Loucy (cell line): ENCODE measurements around the gene GCSH.

Experiments
- H2AFZ ChIP-seq: fragments of 200-600 bp; sonication (generic); 2 replicates; pipeline ENCODE4 v1.6.0; 2016; ENCODE audit warnings: antibody characterized with exemption, mild to moderate bottlenecking, low read length, moderate library complexity
- H3F3A ChIP-seq: fragments of 200-600 bp; 2 replicates; pipeline ENCODE4 v1.6.0; 2016; ENCODE audit warnings: antibody characterized with exemption, low read depth, mild to moderate bottlenecking
- H3K27me3 ChIP-seq: fragments of 200-600 bp; sonication (generic); 2 replicates; pipeline ENCODE4 v1.6.1; 2014; ENCODE audit warnings: low read length, mild to moderate bottlenecking; ENCODE audit not compliant: insufficient read depth, poor library complexity, severe bottlenecking
- H3K36me3 ChIP-seq: fragments of 200-600 bp; sonication (generic); 2 replicates; pipeline ENCODE4 v1.6.1; 2016; ENCODE audit warnings: low read length; ENCODE audit not compliant: insufficient read depth
- H3K4me1 ChIP-seq: fragments of 200-600 bp; sonication (generic); 2 replicates; pipeline ENCODE4 v1.5.1; 2014; ENCODE audit warnings: low read length, mild to moderate bottlenecking; ENCODE audit not compliant: insufficient read depth, poor library complexity, severe bottlenecking
- H3K4me2 ChIP-seq: fragments of 200-600 bp; sonication (generic); 2 replicates; pipeline ENCODE4 v1.6.0; 2014; ENCODE audit warnings: antibody characterized with exemption, low read length, low read depth, mild to moderate bottlenecking; ENCODE audit not compliant: poor library complexity, severe bottlenecking
- H3K4me3 ChIP-seq: fragments of 200-600 bp; sonication (generic); 2 replicates; pipeline ENCODE4 v1.5.1; 2014; ENCODE audit warnings: low read length, mild to moderate bottlenecking, mixed read lengths; ENCODE audit not compliant: poor library complexity, severe bottlenecking
- H3K79me2 ChIP-seq: fragments of 200-600 bp; sonication (generic); 2 replicates; pipeline ENCODE4 v1.6.1; 2014; ENCODE audit warnings: low read length; ENCODE audit not compliant: insufficient read depth
- H3K9ac ChIP-seq: fragments of 200-600 bp; sonication (generic); 2 replicates; pipeline ENCODE4 v1.6.0; 2014; ENCODE audit warnings: mild to moderate bottlenecking, low read depth, low read length, moderate library complexity; ENCODE audit not compliant: poor library complexity, severe bottlenecking
- H3K9me2 ChIP-seq: fragments of 200-600 bp; sonication (generic); replicated peaks from 2 replicates; pipeline ENCODE4 v1.6.1; 2016; ENCODE audit warnings: low read depth, low read length, mixed read lengths
- H3K9me3 ChIP-seq: fragments of 200-600 bp; sonication (generic); 2 replicates; pipeline ENCODE4 v1.6.1; 2014; ENCODE audit warnings: mild to moderate bottlenecking, antibody characterized with exemption, low read length, low read depth; ENCODE audit not compliant: insufficient read depth
- H4K20me1 ChIP-seq: fragments of 200-600 bp; sonication (generic); 2 replicates; pipeline ENCODE4 v1.6.0; 2014; ENCODE audit warnings: antibody characterized with exemption, low read length, mild to moderate bottlenecking; ENCODE audit not compliant: insufficient read depth, poor library complexity, severe bottlenecking
- EZH2phosphoT487 ChIP-seq: fragments of 200-600 bp; IDR thresholded peaks from 2 replicates; pipeline ENCODE4 v1.6.1; 2018; ENCODE audit warnings: antibody characterized with exemption, mild to moderate bottlenecking, moderate library complexity, borderline replicate concordance
- TF ChIP-seq, protein P1 (sequence below): fragments of 200-600 bp; sonication (generic); conservative IDR thresholded peaks from 2 replicates; pipeline ENCODE4 v1.5.1; 2014; ENCODE audit warnings: mild to moderate bottlenecking, antibody characterized with exemption, low read length

The GCSH gene

DNA sequence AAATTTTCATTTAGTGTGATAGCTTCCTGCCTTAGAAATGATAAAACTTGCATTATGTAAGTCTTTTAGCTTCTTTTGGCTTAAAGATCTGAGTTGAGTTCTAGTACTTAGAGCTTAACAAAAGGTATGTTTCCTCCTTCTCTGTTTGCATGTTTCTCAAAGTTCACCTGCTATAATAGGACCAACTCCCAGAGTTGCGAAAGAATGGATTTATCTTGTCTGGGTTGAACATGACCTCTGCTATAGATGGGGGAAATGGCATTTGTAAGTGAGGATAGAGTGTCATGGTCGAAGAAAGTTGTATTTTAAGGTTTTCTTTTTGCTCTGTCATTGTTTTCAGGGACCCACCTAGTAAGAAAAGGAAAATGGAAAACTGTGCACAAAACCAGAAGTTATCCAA lies 53.4 kb downstream of the GCSH start:
- no peaks in the 10 kb centered on the region for H3K9me2 ChIP-seq
- H3K36me3 ChIP-seq, result peaks cover 41% of the 10 kb centered on the region; the same call in 1 of the 2 replicates
- no peaks in the 10 kb centered on the region for H3K9me3 ChIP-seq
- no peaks in the 10 kb centered on the region for H3K27me3 ChIP-seq
- H3K79me2 ChIP-seq, result peaks cover 19% of the 10 kb centered on the region
- H3K4me1 ChIP-seq, result peaks cover 24% of the 10 kb centered on the region
- peaks cover 3% of the 10 kb centered on the region for H4K20me1 ChIP-seq
- no peak overlapping the region for H2AFZ ChIP-seq
- H3K4me3 ChIP-seq, result no peak overlapping the region
- no peak for TF ChIP-seq EZH2phosphoT487
- TF ChIP-seq, protein P1, sequence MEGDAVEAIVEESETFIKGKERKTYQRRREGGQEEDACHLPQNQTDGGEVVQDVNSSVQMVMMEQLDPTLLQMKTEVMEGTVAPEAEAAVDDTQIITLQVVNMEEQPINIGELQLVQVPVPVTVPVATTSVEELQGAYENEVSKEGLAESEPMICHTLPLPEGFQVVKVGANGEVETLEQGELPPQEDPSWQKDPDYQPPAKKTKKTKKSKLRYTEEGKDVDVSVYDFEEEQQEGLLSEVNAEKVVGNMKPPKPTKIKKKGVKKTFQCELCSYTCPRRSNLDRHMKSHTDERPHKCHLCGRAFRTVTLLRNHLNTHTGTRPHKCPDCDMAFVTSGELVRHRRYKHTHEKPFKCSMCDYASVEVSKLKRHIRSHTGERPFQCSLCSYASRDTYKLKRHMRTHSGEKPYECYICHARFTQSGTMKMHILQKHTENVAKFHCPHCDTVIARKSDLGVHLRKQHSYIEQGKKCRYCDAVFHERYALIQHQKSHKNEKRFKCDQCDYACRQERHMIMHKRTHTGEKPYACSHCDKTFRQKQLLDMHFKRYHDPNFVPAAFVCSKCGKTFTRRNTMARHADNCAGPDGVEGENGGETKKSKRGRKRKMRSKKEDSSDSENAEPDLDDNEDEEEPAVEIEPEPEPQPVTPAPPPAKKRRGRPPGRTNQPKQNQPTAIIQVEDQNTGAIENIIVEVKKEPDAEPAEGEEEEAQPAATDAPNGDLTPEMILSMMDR, result no peak
- H3K4me2 ChIP-seq, result no peak overlapping the region
- no peak overlapping the region for H3K9ac ChIP-seq
- H3F3A ChIP-seq, result no peaks in the 10 kb centered on the region

GRCh38 chr16:81041696-81042095 lies 54.5 kb downstream of the GCSH start:
- no peaks in the 10 kb centered on the region for H3F3A ChIP-seq
- no peaks in the 10 kb centered on the region for H3K27me3 ChIP-seq
- peaks cover 36% of the 10 kb centered on the region for H3K4me1 ChIP-seq
- TF ChIP-seq, protein P1, result no peak
- TF ChIP-seq EZH2phosphoT487, result no peak
- no peaks in the 10 kb centered on the region for H3K9me3 ChIP-seq
- H4K20me1 ChIP-seq, result peaks cover 10% of the 10 kb centered on the region
- no peak overlapping the region for H2AFZ ChIP-seq
- H3K36me3 ChIP-seq, result peaks cover 41% of the 10 kb centered on the region; the same call in 1 of the 2 replicates
- H3K4me2 ChIP-seq, result no peak overlapping the region
- H3K9ac ChIP-seq, result no peak overlapping the region
- H3K9me2 ChIP-seq, result no peaks in the 10 kb centered on the region
- H3K79me2 ChIP-seq, result peaks cover 31% of the 10 kb centered on the region
- H3K4me3 ChIP-seq, result no peak overlapping the region

DNA sequence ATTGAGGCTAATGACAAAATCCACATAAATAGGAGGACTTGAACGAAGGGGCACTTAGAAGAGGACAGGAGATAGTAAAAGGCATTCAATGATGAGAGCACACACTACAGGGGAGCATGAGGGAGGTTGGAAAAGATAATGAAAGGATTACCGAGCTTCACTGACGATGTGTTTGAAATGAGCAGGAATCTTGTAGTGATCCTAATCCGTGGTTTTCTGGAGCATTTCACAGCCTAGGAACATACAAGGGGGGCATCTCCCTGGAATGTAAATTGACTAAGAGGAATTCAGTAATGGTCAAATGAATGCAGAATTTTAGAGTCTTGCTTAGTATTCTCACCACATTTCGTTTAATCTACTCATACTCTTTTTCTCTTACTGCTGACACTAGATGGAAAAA lies 55.4 kb downstream of the GCSH start:
- Histone ChIP-seq H3F3A (no peaks in the 10 kb centered on the region), H3K9me2 (no peaks in the 10 kb centered on the region), H3K4me2 (no peak overlapping the region), H3K4me1 (peaks cover 39% of the 10 kb centered on the region), H3K9ac (no peak overlapping the region), H3K9me3 (no peaks in the 10 kb centered on the region), H3K36me3 (peaks cover 41% of the 10 kb centered on the region; the same call in 1 of the 2 replicates), H3K27me3 (no peaks in the 10 kb centered on the region), H4K20me1 (peaks cover 16% of the 10 kb centered on the region), H3K4me3 (no peak overlapping the region), H2AFZ (no peak overlapping the region), H3K79me2 (peaks cover 37% of the 10 kb centered on the region)
- TF ChIP-seq EZH2phosphoT487, result no peak
- TF ChIP-seq, protein P1, result no peak
